Measurements from ENCODE around the gene NOL11.
"Not testable (repeated sequence)": the region's sequence is repeated elsewhere in the genome, so short reads cannot be mapped to it uniquely, and the experiment has no call there.

NOL11 gene

GRCh38 chr17:67756766-67757165 is 39.0 kb downstream of the NOL11 start:
- DNase-seq, result not testable (repeated sequence)

GRCh38 chr17:67759355-67760171 is 41.8 kb downstream of the NOL11 start:
- DNase-seq, result no peak

- no peak for DNase-seq
Observed at GRCh38 chr17:67765623-67766022, 47.9 kb downstream of the NOL11 start.

DNA sequence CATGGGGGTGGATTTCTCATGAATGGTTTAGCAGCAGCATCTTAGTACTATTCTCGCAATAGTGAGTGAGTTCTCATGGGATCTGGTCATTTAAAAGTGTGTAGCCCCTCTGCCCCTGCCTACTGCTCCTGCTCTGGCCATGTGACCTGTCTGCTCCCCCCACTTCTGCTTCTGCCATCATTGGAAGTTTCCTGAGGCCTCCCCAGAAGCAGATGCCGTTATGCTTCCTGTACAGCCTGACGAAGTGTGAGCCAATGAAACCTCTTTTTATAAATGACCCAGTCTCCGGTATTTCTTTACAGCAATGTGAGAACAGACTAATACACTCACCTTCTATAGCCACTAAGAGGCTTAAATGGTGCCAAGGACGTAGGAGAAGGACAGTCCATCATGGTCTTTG is 51.5 kb downstream of the NOL11 start:
- DNase-seq, result no peak

GRCh38 chr17:67770539-67770938 is 52.8 kb downstream of the NOL11 start:
- DNase-seq, result no peak

GRCh38 chr17:67772679-67773078 is 54.9 kb downstream of the NOL11 start:
- no peak for DNase-seq

DNA sequence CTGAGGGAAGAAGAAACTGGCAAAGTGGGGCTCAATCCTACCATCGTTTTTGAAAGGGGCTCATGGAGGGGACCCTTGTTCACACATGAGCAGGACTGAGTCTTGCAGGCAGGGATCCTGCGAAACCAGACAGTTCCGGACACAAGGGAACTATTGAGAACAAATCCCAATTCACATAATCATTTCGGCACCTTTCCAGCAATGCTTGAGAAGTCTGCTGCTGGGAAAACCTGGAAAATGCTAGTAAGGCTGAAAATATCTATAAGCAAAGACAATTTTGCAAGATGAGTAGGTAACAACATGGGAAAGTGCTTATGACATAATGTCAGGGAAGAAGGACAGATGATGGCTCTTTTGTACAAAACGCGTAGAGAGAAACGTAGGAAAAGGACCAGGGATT is 55.5 kb downstream of the NOL11 start:
- DNase-seq, result no peak

DNA sequence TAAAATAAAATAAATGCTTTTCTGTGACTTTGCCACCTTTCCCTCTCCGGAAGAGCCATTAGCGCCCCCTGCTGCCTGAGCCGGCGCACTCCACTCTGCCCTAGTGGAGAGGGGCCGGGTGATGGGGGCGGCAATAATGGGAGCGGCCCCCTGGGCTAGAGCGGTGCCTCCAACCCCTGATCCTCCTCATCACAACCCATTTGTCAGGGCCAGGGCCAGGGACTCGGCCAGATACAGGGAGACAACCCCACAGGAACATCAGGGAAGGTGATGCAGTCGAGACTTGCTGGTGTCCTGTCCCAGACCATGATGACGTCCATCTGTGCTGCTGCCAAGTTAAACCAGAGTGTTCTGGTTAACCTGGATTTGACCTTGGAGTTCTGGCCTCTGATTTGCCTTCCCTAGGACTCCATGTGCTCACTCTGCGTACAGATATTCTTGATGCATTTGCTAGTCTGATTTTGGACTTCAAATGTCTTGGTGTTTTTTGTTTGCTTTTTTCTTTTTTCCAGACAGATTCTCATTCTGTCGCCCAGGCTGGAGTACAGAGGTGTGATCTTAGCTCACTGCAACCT is 61.4 kb downstream of the NOL11 start:
- peak; percentile 14 for DNase-seq

- DNase-seq, result no peak
Observed at GRCh38 chr17:67784364-67785121, 66.8 kb downstream of the NOL11 start.

- DNase-seq, result no peak
Observed at GRCh38 chr17:67785122-67785477, 67.4 kb downstream of the NOL11 start.

DNA sequence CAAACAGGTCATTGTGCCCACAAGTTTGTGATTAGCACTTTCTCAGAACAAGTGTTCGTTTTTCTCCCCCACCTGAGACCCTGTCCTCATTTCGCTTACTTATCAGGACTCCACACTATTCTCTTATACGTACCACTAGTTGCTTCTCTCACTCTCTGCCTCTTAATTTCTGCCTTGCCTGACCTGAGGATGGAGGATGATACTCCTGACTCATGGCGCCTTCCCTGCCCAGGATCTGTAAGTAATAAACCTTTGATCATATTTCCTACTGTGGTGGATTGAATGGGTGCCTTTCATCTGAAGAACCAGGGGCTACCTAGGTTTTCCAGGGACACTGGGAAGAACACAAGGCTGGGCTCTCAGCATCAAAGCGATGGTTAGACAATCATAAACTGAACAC is 67.8 kb downstream of the NOL11 start:
- DNase-seq, result no peak
